ENCODE data around the gene TSPAN8. TPM values are rescaled to one million over a fixed set of nuclear protein-coding genes. Genes with fewer than 3 reads are reported as not detected.

TSPAN8 gene
- total and polyA plus RNA-seq, 9 of the 15 experiments (the other 6 are each of a cell fraction or from before 2014, with no cell fraction given) = 0.11 to 0.55 (median 0.25) TPM; not detected in 2

- 33% methylated on average over 6 of the region's 34 CpGs for WGBS (ENCODE audit: insufficient coverage, low coverage, missing lambda C conversion rate)
- no peaks in the 10 kb centered on the region; the same call in 1 of the 2 replicates for H3K9me3 ChIP-seq (replicated peaks; ENCODE audit: control insufficient read depth, insufficient read depth, low read depth, low read length)
- no peak for FAIRE-seq
- H3K9ac ChIP-seq (ENCODE audit: insufficient read depth in 1 of 2, low read depth in 2 of 2, low read length in 2 of 2) = no peak overlapping the region
- H4K20me1 ChIP-seq (replicated peaks; ENCODE audit: control insufficient read depth, insufficient read depth, low read length) = no peaks in the 10 kb centered on the region
- no peak overlapping the region for H3K4me2 ChIP-seq (ENCODE audit: insufficient read depth, low read length)
- ChIA-PET CTCF (ENCODE audit: low intra/inter-chr PET ratio) (no interaction called here), POLR2A (interaction anchor here (0.9 kb wide), 1 partner anchor 57 kb away, joined by 3 read pairs; no protein-coding TSS in a partner anchor)
- intact Hi-C loops (cut with micrococcal nuclease) (no loop called here), in situ Hi-C loops (cut with MboI) (no loop called here)
- peaks cover 2 to 12% of the 10 kb centered on the region in 2 experiments; a peak in 2 of 5 replicates for H3K4me1 ChIP-seq (replicated peaks in 1 of 2; ENCODE audit: control insufficient read depth in 2 of 2, insufficient read depth in 2 of 2, low read length in 2 of 2)
- H3K4me3 ChIP-seq = no peak overlapping the region
- H3K9me1 ChIP-seq (ENCODE audit: control insufficient read depth, insufficient read depth, low read length) = no peaks in the 10 kb centered on the region
- no peaks in the 10 kb centered on the region; a peak in 1 of 5 replicates for H3K27me3 ChIP-seq (ENCODE audit: control insufficient read depth in 2 of 2, insufficient read depth in 2 of 2, low read length in 2 of 2)
- ATAC-seq = no peak
- no peak overlapping the region for H2AFZ ChIP-seq (ENCODE audit: low read depth, low read length)
- DNase-seq (ENCODE audit: extremely low read depth in 1 of 4, low spot score in 3 of 4) = no peak
- no peak overlapping the region for H3K27ac ChIP-seq (ENCODE audit: extremely low read depth, low read depth, low read length)
- no TSS peak for BruUV-seq (replicated peaks)
- no peaks in the 10 kb centered on the region for H3K36me3 ChIP-seq (ENCODE audit: control insufficient read depth, insufficient read depth, low read length)
- H3K79me2 ChIP-seq (ENCODE audit: control insufficient read depth, insufficient read depth, low read length) = no peaks in the 10 kb centered on the region
- no peak for TF ChIP-seq CSDE1 (IDR thresholded peaks at IDR 0.05)
- no peak for TF ChIP-seq TAL1 (IDR thresholded peaks at IDR 0.05)
- no peak for TF ChIP-seq LEF1 (IDR thresholded peaks at IDR 0.05)
- no peak for TF ChIP-seq CREM (IDR thresholded peaks at IDR 0.05; ENCODE audit: low read depth)
- no peak for TF ChIP-seq PRDM10 (IDR thresholded peaks at IDR 0.05; ENCODE audit: partially characterized antibody)
- no peak for TF ChIP-seq SAFB2 (IDR thresholded peaks at IDR 0.05; ENCODE audit: borderline replicate concordance, low read depth, low read length, severe bottlenecking)
- no peak for TF ChIP-seq SETDB1 (IDR thresholded peaks at IDR 0.05; ENCODE audit: low read length)
- no peak for TF ChIP-seq POLR3G (IDR thresholded peaks at IDR 0.05; ENCODE audit: extremely low read depth, insufficient read length, insufficient replicate concordance)
- no peak for TF ChIP-seq MYC (IDR thresholded peaks at IDR 0.05; ENCODE audit: low read depth, low read length)
- no peak for TF ChIP-seq MYC (CRISPR knock-in tag; IDR thresholded peaks at IDR 0.05; ENCODE audit: borderline replicate concordance, low read depth)
- no peak for TF ChIP-seq HMBOX1 (IDR thresholded peaks at IDR 0.05)
- no peak for TF ChIP-seq KLF10 (CRISPR knock-in tag; IDR thresholded peaks at IDR 0.05)
- no peak for TF ChIP-seq CEBPB (tag; IDR thresholded peaks at IDR 0.05)
- no peak for TF ChIP-seq ZNF239 (CRISPR knock-in tag; IDR thresholded peaks at IDR 0.05)
- no peak for TF ChIP-seq POLR2G (IDR thresholded peaks at IDR 0.05; ENCODE audit: low read depth, low read length)
- TF ChIP-seq USF2 (CRISPR knock-in tag; IDR thresholded peaks at IDR 0.05) = no peak
- TF ChIP-seq KAT2B (IDR thresholded peaks at IDR 0.05; ENCODE audit: low read depth, low read length) = no peak
- TF ChIP-seq SRSF7 (optimal IDR thresholded peaks at IDR 0.05; ENCODE audit: low read depth, low read length) = no peak
- no peak for TF ChIP-seq ELF4 (CRISPR knock-in tag; IDR thresholded peaks at IDR 0.05)
- TF ChIP-seq ZNF584 (CRISPR knock-in tag; IDR thresholded peaks at IDR 0.05; ENCODE audit: low read depth) = no peak
Measured at GRCh38 chr12:71166280-71166679, 8.5 kb upstream of the TSPAN8 start.
